HEK293 (cell line): ENCODE data around the gene CEP295NL.
A peak's percentile ranks its signal among the peaks of the same experiment; 100 is the strongest.

Experiments
- FEZF1 ChIP-seq: fragments of 450-650 bp; formaldehyde crosslinking; IDR thresholded peaks from 2 replicates; pipeline ENCODE4 v1.5.1; 2016; ENCODE audit warnings: missing biosample characterization, missing genetic modification characterization
- KLF8 ChIP-seq: fragments of 450-650 bp; formaldehyde crosslinking; IDR thresholded peaks from 2 replicates; pipeline ENCODE4 v1.5.1; 2016; ENCODE audit warnings: missing biosample characterization, missing genetic modification characterization
- KLF9 ChIP-seq: fragments of 450-650 bp; formaldehyde crosslinking; IDR thresholded peaks from 2 replicates; pipeline ENCODE4 v1.5.1; 2016; ENCODE audit warnings: missing biosample characterization, missing genetic modification characterization, low read depth
- PBX3 ChIP-seq: sonication (generic); formaldehyde crosslinking; IDR thresholded peaks from 2 replicates; pipeline ENCODE4 v1.8.1; 2022; ENCODE audit warnings: mild to moderate bottlenecking, moderate library complexity, missing genetic modification reagents
- PRDM4 ChIP-seq: fragments of 450-650 bp; formaldehyde crosslinking; IDR thresholded peaks from 2 replicates; pipeline ENCODE4 v1.5.1; 2017; ENCODE audit warnings: missing biosample characterization, missing genetic modification characterization
- SETDB1 ChIP-seq: IDR thresholded peaks from one replicate; pipeline ENCODE4 v1.6.1; 2017; ENCODE audit warnings: mild to moderate bottlenecking, low read length, moderate library complexity, mixed read lengths; ENCODE audit not compliant: insufficient read length
- SP3 ChIP-seq: fragments of 450-650 bp; formaldehyde crosslinking; IDR thresholded peaks from 2 replicates; pipeline ENCODE4 v1.5.1; 2016; ENCODE audit warnings: missing biosample characterization, missing genetic modification characterization
- TCF7L2 ChIP-seq: IDR thresholded peaks from 2 replicates; pipeline ENCODE4 v1.6.1; 2011; ENCODE audit warnings: low read depth, mild to moderate bottlenecking, inconsistent platforms, low read length, moderate library complexity, borderline replicate concordance
- ZBTB17 ChIP-seq: fragments of 450-650 bp; formaldehyde crosslinking; IDR thresholded peaks from 2 replicates; pipeline ENCODE4 v1.5.1; 2016; ENCODE audit warnings: missing biosample characterization, missing genetic modification characterization
- ZBTB6 ChIP-seq: fragments of 450-650 bp; formaldehyde crosslinking; IDR thresholded peaks from 2 replicates; pipeline ENCODE4 v1.5.1; 2017; ENCODE audit warnings: missing biosample characterization, missing genetic modification characterization
- ZNF19 ChIP-seq: fragments of 450-650 bp; formaldehyde crosslinking; IDR thresholded peaks from 2 replicates; pipeline ENCODE4; 2016; ENCODE audit warnings: missing biosample characterization, missing genetic modification characterization, low read depth
- ZNF223 ChIP-seq: fragments of 450-650 bp; formaldehyde crosslinking; IDR thresholded peaks from 2 replicates; pipeline ENCODE4 v1.5.1; 2016; ENCODE audit warnings: missing biosample characterization, missing genetic modification characterization
- ZNF23 ChIP-seq: fragments of 450-650 bp; formaldehyde crosslinking; IDR thresholded peaks from 2 replicates; pipeline ENCODE4 v1.5.1; 2016; ENCODE audit warnings: missing biosample characterization, missing genetic modification characterization, borderline replicate concordance
- ZNF26 ChIP-seq: fragments of 450-650 bp; formaldehyde crosslinking; IDR thresholded peaks from 2 replicates; pipeline ENCODE4 v1.5.1; 2016; ENCODE audit warnings: missing biosample characterization, missing genetic modification characterization
- ZNF292 ChIP-seq: fragments of 450-650 bp; formaldehyde crosslinking; IDR thresholded peaks from 2 replicates; pipeline ENCODE4 v1.5.1; 2016; ENCODE audit warnings: low read depth, missing biosample characterization, missing genetic modification characterization, borderline replicate concordance
- ZNF354C ChIP-seq: fragments of 450-650 bp; formaldehyde crosslinking; IDR thresholded peaks from 2 replicates; pipeline ENCODE4 v1.5.1; 2016; ENCODE audit warnings: missing biosample characterization, missing genetic modification characterization, low read depth, borderline replicate concordance
- ZNF416 ChIP-seq: fragments of 450-650 bp; formaldehyde crosslinking; IDR thresholded peaks from 2 replicates; pipeline ENCODE4 v1.5.1; 2016; ENCODE audit warnings: missing biosample characterization, missing genetic modification characterization
- ZNF426 ChIP-seq: fragments of 450-650 bp; formaldehyde crosslinking; IDR thresholded peaks from 2 replicates; pipeline ENCODE4 v1.5.1; 2017; ENCODE audit warnings: missing biosample characterization, missing genetic modification characterization, mild to moderate bottlenecking, inconsistent platforms, moderate library complexity
- ZNF433 ChIP-seq: fragments of 450-650 bp; formaldehyde crosslinking; IDR thresholded peaks from 2 replicates; pipeline ENCODE4 v1.5.1; 2016; ENCODE audit warnings: missing biosample characterization, missing genetic modification characterization, low read depth
- ZNF449 ChIP-seq: fragments of 450-650 bp; formaldehyde crosslinking; IDR thresholded peaks from 2 replicates; pipeline ENCODE4 v1.5.1; 2017; ENCODE audit warnings: missing biosample characterization, mild to moderate bottlenecking, missing genetic modification characterization, moderate library complexity
- ZNF529 ChIP-seq: fragments of 450-650 bp; formaldehyde crosslinking; IDR thresholded peaks from 2 replicates; pipeline ENCODE4 v1.5.1; 2017; ENCODE audit warnings: missing genetic modification characterization, missing biosample characterization; ENCODE audit not compliant: insufficient replicate concordance
- ZNF610 ChIP-seq: fragments of 450-650 bp; formaldehyde crosslinking; IDR thresholded peaks from 2 replicates; pipeline ENCODE4 v1.5.1; 2016; ENCODE audit warnings: missing biosample characterization, missing genetic modification characterization, borderline replicate concordance
- ZNF629 ChIP-seq: fragments of 450-650 bp; formaldehyde crosslinking; IDR thresholded peaks from 2 replicates; pipeline ENCODE4 v1.5.1; 2017; ENCODE audit warnings: missing biosample characterization, missing genetic modification characterization
- ZNF670 ChIP-seq: fragments of 450-650 bp; formaldehyde crosslinking; IDR thresholded peaks from 2 replicates; pipeline ENCODE4 v1.5.1; 2016; ENCODE audit warnings: missing biosample characterization, missing genetic modification characterization, low read depth
- ZNF707 ChIP-seq: fragments of 450-650 bp; formaldehyde crosslinking; IDR thresholded peaks from 2 replicates; pipeline ENCODE4 v1.5.1; 2016; ENCODE audit warnings: missing biosample characterization, missing genetic modification characterization
- ZNF747 ChIP-seq: fragments of 450-650 bp; formaldehyde crosslinking; IDR thresholded peaks from 2 replicates; pipeline ENCODE4 v1.5.1; 2016; ENCODE audit warnings: missing biosample characterization, missing genetic modification characterization
- ZNF792 ChIP-seq: fragments of 450-650 bp; formaldehyde crosslinking; IDR thresholded peaks from 2 replicates; pipeline ENCODE4 v1.5.1; 2016; ENCODE audit warnings: missing biosample characterization, missing genetic modification characterization
- ZSCAN18 ChIP-seq: fragments of 450-650 bp; formaldehyde crosslinking; IDR thresholded peaks from 2 replicates; pipeline ENCODE4 v1.5.1; 2016; ENCODE audit warnings: missing biosample characterization, missing genetic modification characterization
- ZSCAN30 ChIP-seq: fragments of 450-650 bp; IDR thresholded peaks from 2 replicates; pipeline ENCODE4 v1.5.1; 2018; ENCODE audit warnings: missing biosample characterization, mild to moderate bottlenecking, missing genetic modification characterization, moderate library complexity
- ZSCAN5A ChIP-seq: fragments of 450-650 bp; formaldehyde crosslinking; IDR thresholded peaks from 2 replicates; pipeline ENCODE4 v1.5.1; 2016; ENCODE audit warnings: missing biosample characterization, missing genetic modification characterization

CEP295NL gene

GRCh38 chr17:78933959-78934568, 31.1 kb upstream of the CEP295NL start (continued):
- no peak for TF ChIP-seq ZNF610
- TF ChIP-seq PRDM4 (tag by site-specific recombination), result no peak
- 0 out of 2 replicates have a peak, but pooled peaks have one; percentile 31 for TF ChIP-seq FEZF1 (tag by site-specific recombination)
- TF ChIP-seq ZSCAN30 (tag by site-specific recombination), result peak; percentile 99
- peak; percentile 67; the same call in 1 of the 2 replicates for TF ChIP-seq KLF9 (tag by site-specific recombination)
- no peak for TF ChIP-seq ZNF426 (tag by site-specific recombination)
- TF ChIP-seq ZNF354C (tag by site-specific recombination), result no peak
- no peak for TF ChIP-seq ZNF747 (tag by site-specific recombination)
- peak; percentile 89 for TF ChIP-seq KLF8 (tag by site-specific recombination)
- no peak for TF ChIP-seq ZNF19 (tag by site-specific recombination)
- TF ChIP-seq ZSCAN18 (tag by site-specific recombination), result no peak
- no peak for TF ChIP-seq ZNF707 (tag by site-specific recombination)
- no peak for TF ChIP-seq ZSCAN5A (tag by site-specific recombination)
- no peak for TF ChIP-seq ZNF26 (tag by site-specific recombination)
- TF ChIP-seq ZNF416 (tag by site-specific recombination), result no peak
- peak; percentile 33; the same call in 1 of the 2 replicates for TF ChIP-seq ZBTB6
- TF ChIP-seq ZNF529 (tag by site-specific recombination), result no peak
- TF ChIP-seq SETDB1, result no peak
- TF ChIP-seq ZNF292 (tag by site-specific recombination), result no peak
- no peak for TF ChIP-seq ZNF449
- no peak for TF ChIP-seq ZNF433 (tag by site-specific recombination)
- TF ChIP-seq PBX3 (CRISPR knock-in tag), result no peak
- TF ChIP-seq ZNF223, result no peak
- no peak for TF ChIP-seq ZNF23 (tag by site-specific recombination)
- TF ChIP-seq ZNF629 (tag by site-specific recombination), result peak; percentile 100
- peak; percentile 73 for TF ChIP-seq SP3
- peak; percentile 14; the same call in 1 of the 2 replicates for TF ChIP-seq ZNF792 (tag by site-specific recombination)
- no peak for TF ChIP-seq ZNF670 (tag by site-specific recombination)
- TF ChIP-seq TCF7L2, result no peak
- TF ChIP-seq ZBTB17 (tag by site-specific recombination), result peak; percentile 68
